ENCODE measurements around the gene PCDHGA7.
"Not testable (repeated sequence)": the region's sequence is repeated elsewhere in the genome, so short reads cannot be mapped to it uniquely, and the experiment has no call there.

PCDHGA7 gene

DNA sequence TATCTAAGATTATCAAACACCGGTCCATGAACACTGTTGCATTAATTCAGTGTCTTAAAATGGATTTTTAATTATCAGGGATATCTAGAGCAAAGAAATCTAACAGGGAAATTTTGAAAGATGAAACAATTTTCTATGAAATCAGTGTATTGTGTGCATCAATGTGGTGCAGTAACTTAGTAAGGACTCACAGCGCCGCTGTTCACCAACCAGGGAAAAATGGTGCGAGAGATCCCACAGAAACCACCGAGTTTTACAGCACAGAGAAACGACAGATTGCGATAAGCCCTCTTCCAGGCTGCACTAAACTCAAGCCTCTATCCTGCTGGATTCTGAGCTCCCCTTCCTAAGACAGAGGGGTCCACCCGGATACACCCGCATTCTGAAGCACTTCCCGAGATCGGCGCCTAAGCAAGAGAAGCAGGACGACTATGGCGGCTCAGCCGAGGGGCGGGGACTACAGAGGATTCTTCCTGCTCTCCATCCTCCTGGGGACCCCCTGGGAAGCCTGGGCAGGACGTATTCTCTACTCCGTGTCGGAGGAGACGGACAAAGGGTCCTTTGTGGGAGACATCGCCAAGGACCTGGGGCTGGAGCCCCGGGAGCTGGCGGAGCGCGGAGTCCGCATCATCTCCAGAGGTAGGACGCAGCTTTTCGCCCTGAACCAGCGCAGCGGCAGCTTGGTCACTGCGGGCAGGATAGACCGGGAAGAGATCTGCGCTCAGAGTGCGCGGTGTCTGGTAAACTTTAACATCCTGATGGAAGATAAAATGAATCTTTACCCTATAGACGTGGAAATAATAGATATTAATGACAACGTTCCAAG lies at the start of gene PCDHGA7:
PCDHGA7 (plus strand) TSS at position 274 of the 826 bp plus-strand sequence; CDS start at position 432, 158 bp downstream.
- TF ChIP-seq, protein P1, sequence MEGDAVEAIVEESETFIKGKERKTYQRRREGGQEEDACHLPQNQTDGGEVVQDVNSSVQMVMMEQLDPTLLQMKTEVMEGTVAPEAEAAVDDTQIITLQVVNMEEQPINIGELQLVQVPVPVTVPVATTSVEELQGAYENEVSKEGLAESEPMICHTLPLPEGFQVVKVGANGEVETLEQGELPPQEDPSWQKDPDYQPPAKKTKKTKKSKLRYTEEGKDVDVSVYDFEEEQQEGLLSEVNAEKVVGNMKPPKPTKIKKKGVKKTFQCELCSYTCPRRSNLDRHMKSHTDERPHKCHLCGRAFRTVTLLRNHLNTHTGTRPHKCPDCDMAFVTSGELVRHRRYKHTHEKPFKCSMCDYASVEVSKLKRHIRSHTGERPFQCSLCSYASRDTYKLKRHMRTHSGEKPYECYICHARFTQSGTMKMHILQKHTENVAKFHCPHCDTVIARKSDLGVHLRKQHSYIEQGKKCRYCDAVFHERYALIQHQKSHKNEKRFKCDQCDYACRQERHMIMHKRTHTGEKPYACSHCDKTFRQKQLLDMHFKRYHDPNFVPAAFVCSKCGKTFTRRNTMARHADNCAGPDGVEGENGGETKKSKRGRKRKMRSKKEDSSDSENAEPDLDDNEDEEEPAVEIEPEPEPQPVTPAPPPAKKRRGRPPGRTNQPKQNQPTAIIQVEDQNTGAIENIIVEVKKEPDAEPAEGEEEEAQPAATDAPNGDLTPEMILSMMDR (IDR thresholded peaks at IDR 0.05; ENCODE audit: extremely low read depth, missing control alignments): peak; percentile 30
- DNase-seq (ENCODE audit: low spot score): peak; percentile 65

DNA sequence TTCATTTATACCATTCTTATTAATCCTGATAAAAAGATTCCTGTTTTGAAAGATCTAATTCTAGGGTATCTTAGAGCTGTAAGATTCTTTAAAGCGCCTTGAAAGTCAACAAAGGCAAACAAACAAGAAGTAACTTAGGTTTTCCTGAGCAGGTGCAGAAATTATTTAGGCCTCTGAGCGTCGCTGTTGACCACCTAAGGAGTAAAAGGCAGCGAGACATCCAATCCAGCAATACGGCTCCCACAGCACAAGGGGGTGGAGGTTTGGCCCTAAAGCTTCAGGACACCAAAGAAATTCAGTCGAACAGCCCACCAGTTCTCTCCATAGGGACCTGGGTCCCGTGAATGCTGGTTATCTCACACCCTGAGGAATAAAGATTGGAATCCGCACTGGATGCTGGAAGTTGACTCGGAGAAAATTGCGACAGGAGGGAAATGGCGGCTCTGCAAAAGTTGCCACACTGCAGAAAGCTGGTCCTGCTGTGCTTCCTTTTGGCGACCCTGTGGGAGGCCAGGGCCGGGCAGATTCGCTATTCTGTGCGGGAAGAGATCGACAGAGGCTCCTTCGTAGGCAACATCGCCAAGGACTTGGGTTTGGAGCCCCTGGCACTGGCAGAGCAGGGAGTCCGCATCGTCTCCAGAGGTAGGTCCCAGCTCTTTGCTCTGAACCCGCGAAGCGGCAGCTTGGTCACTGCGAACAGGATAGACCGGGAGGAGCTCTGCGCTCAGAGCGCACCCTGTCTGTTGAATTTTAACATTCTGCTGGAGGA lies 43.8 kb upstream of the PCDHGA7 start, which contains the start of gene PCDHGA2:
PCDHGA2 (plus strand) TSS at position 223 of the 769 bp plus-strand sequence.
- TF ChIP-seq, protein P1 (IDR thresholded peaks at IDR 0.05; ENCODE audit: extremely low read depth, missing control alignments): peak; percentile 24
- peak; percentile 72 for DNase-seq (ENCODE audit: low spot score)

GRCh38 chr5:141340781-141341354 lies 41.7 kb upstream of the PCDHGA7 start:
- not testable (repeated sequence) for DNase-seq (ENCODE audit: low spot score)

- TF ChIP-seq, protein P1 (IDR thresholded peaks at IDR 0.05; ENCODE audit: extremely low read depth, missing control alignments): no peak
- no peak for DNase-seq (ENCODE audit: low spot score)
These were observed 39.8 kb upstream of the PCDHGA7 start for GRCh38 chr5:141342773-141343172.

DNA sequence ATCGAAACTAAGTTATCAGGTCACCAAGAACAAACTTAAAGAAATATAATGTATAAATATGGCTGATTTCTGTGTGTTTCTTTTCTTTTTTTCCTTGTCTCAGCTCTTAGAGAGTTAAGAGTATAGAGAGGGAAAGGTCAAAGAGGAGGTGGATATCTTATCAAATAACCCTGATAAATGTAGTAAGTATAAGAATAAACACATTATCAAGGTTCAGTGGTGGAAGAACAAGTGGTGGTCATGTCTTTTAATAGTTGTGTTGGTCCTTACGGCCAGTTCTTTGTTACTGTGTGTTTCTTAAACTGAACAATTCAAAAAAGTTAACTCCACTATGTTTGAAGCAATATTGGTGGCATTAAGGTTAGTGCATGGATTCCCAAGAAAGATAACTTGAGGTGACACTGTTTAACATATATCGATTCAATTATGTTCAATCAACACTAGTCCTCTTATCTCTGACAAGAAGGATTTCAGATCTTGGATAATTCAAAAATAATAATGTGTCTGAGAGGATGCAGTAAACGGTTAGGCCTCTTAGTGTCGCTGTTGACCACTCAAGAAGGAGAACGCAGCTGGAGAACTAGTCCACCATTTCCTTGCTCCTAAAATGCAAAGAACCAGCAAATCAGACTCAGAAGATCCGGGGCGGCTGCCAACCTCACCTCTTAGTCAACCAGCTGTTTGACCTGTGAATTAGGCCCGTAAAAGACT lies 39.1 kb upstream of the PCDHGA7 start, which contains the start of gene PCDHGA3:
PCDHGA3 (plus strand) TSS at position 588 of the 711 bp plus-strand sequence. CDS start 205 bp downstream, outside the sequence.
- peak; percentile 69 for DNase-seq (ENCODE audit: low spot score)

DNA sequence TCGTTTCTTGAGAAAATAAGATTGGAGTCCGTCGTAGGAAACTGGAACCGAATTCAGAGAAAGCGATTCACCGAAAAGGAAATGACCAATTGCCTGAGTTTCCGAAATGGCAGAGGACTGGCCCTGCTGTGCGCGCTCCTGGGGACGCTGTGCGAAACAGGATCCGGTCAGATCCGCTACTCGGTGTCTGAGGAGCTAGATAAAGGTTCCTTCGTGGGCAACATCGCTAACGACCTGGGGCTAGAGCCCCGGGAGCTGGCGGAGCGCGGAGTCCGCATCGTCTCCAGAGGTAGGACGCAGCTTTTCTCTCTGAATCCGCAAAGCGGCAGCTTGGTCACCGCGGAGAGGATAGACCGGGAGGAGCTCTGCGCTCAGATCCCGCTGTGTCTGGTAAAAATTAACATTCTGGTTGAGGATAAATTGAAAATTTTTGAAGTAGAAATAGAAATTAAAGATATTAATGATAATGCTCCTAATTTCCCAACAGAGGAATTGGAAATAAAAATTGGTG lies 38.5 kb upstream of the PCDHGA7 start:
- no peak for DNase-seq (ENCODE audit: low spot score)
- TF ChIP-seq, protein P1 (IDR thresholded peaks at IDR 0.05; ENCODE audit: extremely low read depth, missing control alignments): no peak

More for the DNA sequence above, 39.1 kb upstream of the PCDHGA7 start, which contains the start of gene PCDHGA3:
- TF ChIP-seq, protein P1 (IDR thresholded peaks at IDR 0.05; ENCODE audit: extremely low read depth, missing control alignments): peak; percentile 3

GRCh38 chr5:141345327-141345726 lies 37.2 kb upstream of the PCDHGA7 start:
- TF ChIP-seq, protein P1 (IDR thresholded peaks at IDR 0.05; ENCODE audit: extremely low read depth, missing control alignments): no peak
- DNase-seq (ENCODE audit: low spot score): no peak

DNA sequence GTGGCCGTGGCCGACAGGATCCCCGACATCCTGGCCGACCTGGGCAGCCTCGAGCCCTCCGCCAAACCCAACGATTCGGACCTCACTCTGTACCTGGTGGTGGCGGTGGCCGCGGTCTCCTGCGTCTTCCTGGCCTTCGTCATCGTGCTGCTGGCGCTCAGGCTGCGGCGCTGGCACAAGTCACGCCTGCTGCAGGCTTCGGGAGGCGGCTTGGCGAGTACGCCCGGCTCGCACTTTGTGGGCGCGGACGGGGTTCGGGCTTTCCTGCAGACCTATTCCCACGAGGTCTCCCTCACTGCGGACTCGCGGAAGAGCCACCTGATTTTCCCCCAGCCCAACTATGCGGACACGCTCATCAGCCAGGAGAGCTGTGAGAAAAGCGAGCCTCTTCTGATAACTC lies 36.5 kb upstream of the PCDHGA7 start:
- DNase-seq (ENCODE audit: low spot score): not testable (repeated sequence)
